ENCODE results near the gene ANKRD2. TPM values are rescaled to one million over a fixed set of nuclear protein-coding genes. Genes with fewer than 3 reads are reported as not detected.

Gene ANKRD2
- total and polyA plus RNA-seq, 4 donors: 1.2 to 3.1 (median 3.0) TPM; not detected in 1

DNA sequence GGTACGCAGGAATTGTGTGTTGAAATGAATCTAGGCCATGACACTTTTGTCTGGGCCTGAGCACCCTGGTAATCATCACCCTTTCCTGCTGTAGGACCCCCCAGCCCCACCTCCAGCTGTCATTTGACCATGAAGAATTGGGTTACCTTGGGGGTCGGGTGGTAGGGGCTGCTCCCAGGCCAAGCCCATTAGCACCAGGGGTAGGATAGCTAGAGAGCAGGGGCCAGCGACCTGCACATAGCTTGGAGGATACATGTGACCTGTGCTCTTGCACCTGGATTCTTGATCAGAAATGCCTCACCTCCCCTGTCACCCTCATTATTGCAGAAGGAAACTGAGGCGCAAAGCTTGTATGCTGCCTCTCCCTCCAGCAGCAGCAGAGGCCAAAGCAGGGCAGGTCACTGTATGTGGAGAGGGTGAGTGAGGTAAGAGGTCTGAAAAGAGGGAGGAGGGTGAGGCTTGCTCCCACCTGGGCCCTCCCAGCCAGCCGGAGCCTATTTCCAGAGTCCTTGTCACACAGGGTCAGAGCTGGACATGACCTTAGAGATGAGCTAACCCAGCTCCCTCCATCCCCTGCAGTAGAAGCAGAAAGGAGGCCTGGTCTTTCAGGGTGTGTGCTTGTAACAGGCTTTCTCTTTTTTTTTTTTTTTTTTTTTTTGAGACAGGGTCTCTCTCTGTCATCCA is 35.3 kb upstream of the ANKRD2 start:
- TF ChIP-seq, protein P1, sequence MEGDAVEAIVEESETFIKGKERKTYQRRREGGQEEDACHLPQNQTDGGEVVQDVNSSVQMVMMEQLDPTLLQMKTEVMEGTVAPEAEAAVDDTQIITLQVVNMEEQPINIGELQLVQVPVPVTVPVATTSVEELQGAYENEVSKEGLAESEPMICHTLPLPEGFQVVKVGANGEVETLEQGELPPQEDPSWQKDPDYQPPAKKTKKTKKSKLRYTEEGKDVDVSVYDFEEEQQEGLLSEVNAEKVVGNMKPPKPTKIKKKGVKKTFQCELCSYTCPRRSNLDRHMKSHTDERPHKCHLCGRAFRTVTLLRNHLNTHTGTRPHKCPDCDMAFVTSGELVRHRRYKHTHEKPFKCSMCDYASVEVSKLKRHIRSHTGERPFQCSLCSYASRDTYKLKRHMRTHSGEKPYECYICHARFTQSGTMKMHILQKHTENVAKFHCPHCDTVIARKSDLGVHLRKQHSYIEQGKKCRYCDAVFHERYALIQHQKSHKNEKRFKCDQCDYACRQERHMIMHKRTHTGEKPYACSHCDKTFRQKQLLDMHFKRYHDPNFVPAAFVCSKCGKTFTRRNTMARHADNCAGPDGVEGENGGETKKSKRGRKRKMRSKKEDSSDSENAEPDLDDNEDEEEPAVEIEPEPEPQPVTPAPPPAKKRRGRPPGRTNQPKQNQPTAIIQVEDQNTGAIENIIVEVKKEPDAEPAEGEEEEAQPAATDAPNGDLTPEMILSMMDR (IDR thresholded peaks at IDR 0.05; ENCODE audit: control extremely low read depth, extremely low read depth): no peak
- H3K9ac ChIP-seq (ENCODE audit: insufficient read depth in 1 of 2, low read length in 2 of 2): no peak overlapping the region
- no peaks in the 10 kb centered on the region for H3K27me3 ChIP-seq (ENCODE audit: control insufficient read depth in 3 of 3, insufficient read depth in 3 of 3, low read length in 2 of 3)
- DNase-seq (no peak), ATAC-seq (ENCODE audit: insufficient read depth, low FRiP score) (no peak)
- H3K36me3 ChIP-seq (ENCODE audit: control insufficient read depth in 4 of 4, insufficient read depth in 4 of 4, low read length in 4 of 4): no peaks in the 10 kb centered on the region
- WGBS, 2 donors: 89 to 90% methylated on average over 5 of the region's 5 CpGs
- H3K9me3 ChIP-seq (ENCODE audit: control insufficient read depth in 4 of 4, insufficient read depth in 3 of 4, low read length in 3 of 4): no peaks in the 10 kb centered on the region
- no peak overlapping the region for H3K4me3 ChIP-seq
- H3K27ac ChIP-seq (ENCODE audit: low read depth in 1 of 2, low read length in 1 of 2): no peak overlapping the region
- peaks cover 2 to 20% (median 12%) of the 10 kb centered on the region in 5 donors for H3K4me1 ChIP-seq (ENCODE audit: control insufficient read depth in 5 of 5, insufficient read depth in 5 of 5, low read length in 5 of 5)

DNA sequence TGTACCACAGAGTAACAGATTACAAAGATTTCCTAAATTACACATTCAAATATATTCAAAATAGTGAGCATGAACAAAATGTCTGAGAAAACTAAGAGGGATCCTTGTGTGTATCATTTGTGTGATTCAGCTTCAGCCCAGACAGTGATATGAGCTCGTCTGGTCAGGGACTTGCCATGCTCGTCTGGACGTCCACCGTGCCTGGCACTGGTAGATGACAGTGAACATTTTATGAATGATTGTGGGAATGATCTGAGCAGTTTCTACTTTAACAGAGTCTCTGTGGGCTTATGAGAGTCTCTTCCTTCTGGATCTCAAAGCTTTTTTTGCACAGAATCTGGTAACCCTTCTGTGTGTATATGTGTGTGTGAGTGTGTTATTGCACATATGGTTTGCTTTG is 34.2 kb upstream of the ANKRD2 start:
- Histone ChIP-seq H3K4me1 (ENCODE audit: control insufficient read depth in 5 of 5, insufficient read depth in 5 of 5, low read length in 5 of 5) (peaks cover 2 to 24% (median 20%) of the 10 kb centered on the region in 5 donors), H3K36me3 (ENCODE audit: control insufficient read depth in 4 of 4, insufficient read depth in 4 of 4, low read length in 4 of 4) (no peaks in the 10 kb centered on the region), H3K9me3 (ENCODE audit: control insufficient read depth in 4 of 4, insufficient read depth in 3 of 4, low read length in 3 of 4) (no peaks in the 10 kb centered on the region), H3K4me3 (no peak overlapping the region), H3K9ac (ENCODE audit: insufficient read depth in 1 of 2, low read length in 2 of 2) (no peak overlapping the region), H3K27me3 (ENCODE audit: control insufficient read depth in 3 of 3, insufficient read depth in 3 of 3, low read length in 2 of 3) (no peaks in the 10 kb centered on the region), H3K27ac (ENCODE audit: low read depth in 1 of 2, low read length in 1 of 2) (peak overlapping the region in 1 of 2 donors; percentile 21)
- WGBS, 2 donors: 79 to 82% methylated on average over 4 of the region's 4 CpGs
- TF ChIP-seq, protein P1 (IDR thresholded peaks at IDR 0.05; ENCODE audit: control extremely low read depth, extremely low read depth): no peak
- DNase-seq (no peak), ATAC-seq (ENCODE audit: insufficient read depth, low FRiP score) (no peak)

DNA sequence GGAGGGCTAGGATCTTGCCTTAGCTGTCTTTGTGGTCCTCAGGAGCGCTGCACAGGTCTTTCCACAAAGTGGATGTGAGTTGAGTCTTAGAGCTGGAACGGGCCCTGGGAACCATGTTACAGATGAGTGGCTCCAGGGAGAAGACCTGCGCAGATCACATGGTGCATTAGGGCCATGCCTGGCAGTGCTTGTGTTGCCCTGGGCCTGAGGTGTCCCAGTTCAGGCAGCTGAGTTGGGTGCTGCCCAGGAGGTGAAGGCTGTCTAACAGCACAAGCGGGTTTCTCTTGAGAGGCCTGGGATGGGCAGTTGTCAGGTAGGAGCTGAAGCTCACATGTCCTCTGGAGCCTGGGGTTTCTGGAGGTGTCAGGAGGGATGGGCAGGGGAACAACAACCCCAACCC is 33.7 kb upstream of the ANKRD2 start:
- H3K9me3 ChIP-seq (ENCODE audit: control insufficient read depth in 4 of 4, insufficient read depth in 3 of 4, low read length in 3 of 4): no peaks in the 10 kb centered on the region
- TF ChIP-seq, protein P1 (IDR thresholded peaks at IDR 0.05; ENCODE audit: control extremely low read depth, extremely low read depth): no peak
- no peaks in the 10 kb centered on the region for H3K27me3 ChIP-seq (ENCODE audit: control insufficient read depth in 3 of 3, insufficient read depth in 3 of 3, low read length in 2 of 3)
- H3K4me3 ChIP-seq: no peak overlapping the region
- H3K4me1 ChIP-seq (ENCODE audit: control insufficient read depth in 5 of 5, insufficient read depth in 5 of 5, low read length in 5 of 5): peaks cover 2 to 25% (median 20%) of the 10 kb centered on the region in 5 donors
- no peak for ATAC-seq (ENCODE audit: insufficient read depth, low FRiP score)
- no peak overlapping the region for H3K9ac ChIP-seq (ENCODE audit: insufficient read depth in 1 of 2, low read length in 2 of 2)
- DNase-seq: no peak
- 90 to 97% methylated on average over 4 of the region's 4 CpGs for WGBS, 2 donors
- H3K36me3 ChIP-seq (ENCODE audit: control insufficient read depth in 4 of 4, insufficient read depth in 4 of 4, low read length in 4 of 4): no peaks in the 10 kb centered on the region
- H3K27ac ChIP-seq (ENCODE audit: low read depth in 1 of 2, low read length in 1 of 2): peak overlapping the region in 1 of 2 donors; percentile 21
